Ecto neural progenitor cell (in vitro differentiated cells): ENCODE data around the gene UGDH.
"Not testable (repeated sequence)": the region's sequence is repeated elsewhere in the genome, so short reads cannot be mapped to it uniquely, and the experiment has no call there.

Experiments used
- DNase-seq: peaks from one replicate; pipeline ENCODE4 v3.0.0-alpha.2; 2018; ENCODE audit warnings: low spot score

Gene UGDH

DNA sequence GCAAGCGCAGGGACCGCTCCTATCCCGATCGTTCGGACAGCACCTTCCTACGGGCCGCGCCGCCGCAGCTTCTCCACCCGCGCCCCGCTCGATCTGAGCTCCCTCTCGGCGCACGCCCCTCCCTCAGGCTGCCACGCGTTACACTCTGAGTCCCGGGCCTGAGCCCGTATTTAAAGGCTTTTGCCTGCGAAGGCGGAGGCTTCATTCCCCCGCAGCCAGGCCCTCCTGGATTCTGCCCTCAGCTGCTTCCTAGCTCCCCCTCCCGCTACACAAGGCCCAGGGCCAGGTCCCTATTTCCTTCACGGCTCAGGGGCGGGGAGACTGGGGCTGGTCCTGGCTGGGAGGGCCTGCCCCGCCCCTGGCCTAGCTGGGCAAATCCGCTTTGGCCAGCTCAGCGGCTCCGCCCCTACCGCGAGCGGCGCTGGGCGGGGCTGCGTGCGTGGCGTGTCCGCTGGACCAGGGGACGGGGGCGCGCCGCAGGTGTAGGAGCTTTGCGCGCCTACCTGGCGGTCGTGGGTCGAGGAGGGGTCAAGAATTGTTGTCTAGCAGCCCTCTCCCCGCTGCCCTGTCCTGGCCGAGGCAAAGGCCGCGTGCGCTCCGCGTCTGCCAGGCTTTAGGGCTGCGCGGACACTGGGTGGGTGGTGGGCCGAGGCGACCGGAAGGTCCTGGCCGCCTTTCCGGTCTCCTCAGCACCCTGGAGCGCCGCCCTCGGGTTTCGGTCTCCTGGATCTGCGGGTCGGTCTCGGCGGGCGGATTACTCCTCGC lies at the start of gene UGDH:
TSS of gene UGDH (minus strand) at position 144 of the 765 bp plus-strand sequence. CDS start 5,927 bp downstream, outside the sequence.
- DNase-seq, result peak; percentile 96

GRCh38 chr4:39574946-39575345 lies 47.7 kb upstream of the UGDH start:
- no peak for DNase-seq

- DNase-seq, result no peak
Observed at GRCh38 chr4:39571504-39571903, 44.3 kb upstream of the UGDH start.

DNA sequence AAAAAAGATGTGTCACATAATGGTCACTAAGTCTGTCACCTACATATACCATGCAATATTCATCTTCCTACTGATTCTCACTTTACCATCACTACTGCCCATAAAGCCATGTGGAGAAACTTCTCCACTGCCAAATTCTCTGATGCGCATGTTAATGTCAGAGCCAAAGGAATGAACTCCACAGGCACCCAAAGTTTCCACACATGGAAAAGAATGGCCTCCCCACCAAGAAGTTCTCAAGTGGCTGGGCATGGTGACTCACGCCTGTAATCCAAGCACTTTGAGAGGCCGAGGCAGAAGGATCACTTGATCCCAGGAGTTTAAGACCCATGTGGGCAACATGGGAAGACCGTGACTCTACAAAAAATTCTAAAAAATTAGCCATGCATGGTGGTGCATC lies 43.8 kb upstream of the UGDH start:
- DNase-seq, result no peak

- no peak for DNase-seq
Observed at GRCh38 chr4:39569209-39569608, 42.0 kb upstream of the UGDH start.

- no peak for DNase-seq
Observed at GRCh38 chr4:39568805-39569204, 41.6 kb upstream of the UGDH start.

- DNase-seq, result no peak
Observed at GRCh38 chr4:39565878-39566600, 38.8 kb upstream of the UGDH start.

DNA sequence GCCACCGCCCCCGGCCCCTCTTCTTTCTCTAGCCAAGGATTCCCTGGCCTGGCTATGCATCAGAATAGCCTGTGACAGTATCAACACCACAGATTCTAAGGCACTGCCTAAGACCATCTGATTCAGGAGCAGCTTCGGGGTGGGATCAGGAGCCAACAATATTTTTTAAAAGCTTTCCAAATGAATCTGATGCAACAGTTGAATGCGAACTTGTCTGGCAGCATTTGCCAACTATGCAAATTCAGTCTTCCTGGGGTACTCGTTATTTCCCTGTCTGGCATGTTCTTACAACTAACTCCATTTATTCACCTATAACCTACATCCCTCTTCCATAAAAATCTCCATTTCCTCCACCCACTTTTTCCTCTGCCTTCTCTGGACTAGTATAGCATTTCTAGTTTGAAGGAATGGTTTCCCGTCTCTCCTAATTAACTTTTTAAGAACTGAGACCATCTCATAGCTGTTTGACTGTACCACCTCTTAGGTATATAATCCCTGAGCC lies 36.2 kb upstream of the UGDH start:
- DNase-seq, result no peak

DNA sequence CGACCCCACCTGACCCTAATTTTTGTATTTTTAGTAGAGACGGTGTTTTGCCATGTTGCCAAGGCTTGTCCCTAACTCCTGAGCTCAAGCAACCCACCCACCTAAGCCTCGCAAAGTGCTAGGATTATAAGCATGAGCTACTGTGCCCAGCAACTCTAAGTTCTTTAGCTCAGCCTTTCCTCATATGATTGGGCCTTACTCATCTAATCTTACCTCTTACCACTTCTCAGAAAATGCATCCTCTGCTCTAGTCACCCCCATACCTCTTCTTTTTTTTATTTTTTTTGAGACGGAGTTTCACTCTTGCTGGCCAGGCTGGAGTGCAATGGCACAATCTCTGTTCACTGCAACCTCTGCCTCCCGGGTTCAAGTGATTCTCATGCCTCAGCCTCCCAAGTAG lies 35.6 kb upstream of the UGDH start:
- DNase-seq, result no peak

GRCh38 chr4:39559626-39560025 lies 32.4 kb upstream of the UGDH start:
- DNase-seq, result no peak

DNA sequence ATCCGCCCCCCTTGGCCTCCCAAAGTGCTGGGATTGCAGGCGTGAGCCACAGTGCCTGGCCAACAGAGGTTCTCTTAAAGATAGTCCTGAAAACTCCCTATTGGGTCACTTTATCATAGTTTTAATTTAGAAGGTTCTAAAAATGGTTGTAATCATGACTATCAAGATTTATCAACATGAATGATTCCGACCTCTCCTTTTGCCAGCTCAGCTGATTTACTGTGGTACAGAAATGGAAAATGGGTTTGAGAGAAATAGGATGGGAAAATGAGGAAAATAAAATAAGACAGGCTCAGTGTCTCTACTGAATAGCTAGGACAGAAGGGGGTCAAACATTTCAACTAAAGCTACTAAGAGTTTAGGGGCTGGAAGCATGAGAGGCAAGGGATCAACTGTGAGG lies 28.2 kb upstream of the UGDH start:
- DNase-seq, result no peak

GRCh38 chr4:39548425-39549067 lies 21.3 kb upstream of the UGDH start:
- no peak for DNase-seq

- no peak for DNase-seq
Observed at GRCh38 chr4:39544580-39545315, 17.5 kb upstream of the UGDH start.

DNA sequence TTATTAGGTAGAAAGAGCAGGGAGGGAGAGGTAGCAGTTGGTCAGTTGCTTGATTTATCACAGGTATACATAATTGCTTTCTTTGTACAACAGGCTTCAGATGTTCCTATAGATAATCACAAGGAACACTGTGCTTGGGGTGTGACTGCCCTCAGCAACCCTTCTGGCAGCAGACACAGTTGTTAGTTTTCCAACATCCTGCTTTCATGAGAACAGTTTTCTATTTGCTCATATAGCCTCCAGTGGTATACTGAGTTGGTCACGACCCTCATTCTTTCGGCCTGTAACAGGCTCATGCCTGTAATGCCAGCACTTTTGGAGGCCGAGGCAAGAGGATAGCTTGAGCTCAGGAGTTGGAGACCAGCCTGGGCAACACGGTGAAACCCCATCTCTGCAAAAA lies 16.8 kb upstream of the UGDH start:
- DNase-seq, result not testable (repeated sequence)

DNA sequence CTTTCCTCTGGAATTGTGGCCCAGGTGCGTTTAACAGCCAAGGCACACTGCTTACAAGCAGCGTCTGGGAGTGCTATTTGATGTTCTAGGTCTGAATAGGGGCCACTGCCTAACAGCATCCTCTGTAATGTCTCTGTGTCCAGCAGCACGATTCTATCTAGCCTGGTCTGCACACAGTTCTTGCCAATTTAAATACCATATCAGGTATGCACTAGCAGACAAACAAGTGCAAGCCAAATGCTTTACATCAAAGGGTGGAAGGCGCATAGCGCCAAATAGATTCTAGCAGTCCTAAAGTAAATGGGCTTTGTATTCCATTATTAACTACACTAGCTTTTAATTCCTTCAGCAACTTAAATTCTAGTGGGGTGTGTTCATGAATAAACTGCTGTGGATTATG lies 15.8 kb upstream of the UGDH start:
- DNase-seq, result no peak

- no peak for DNase-seq
Observed at GRCh38 chr4:39542611-39543012, 15.4 kb upstream of the UGDH start.

DNA sequence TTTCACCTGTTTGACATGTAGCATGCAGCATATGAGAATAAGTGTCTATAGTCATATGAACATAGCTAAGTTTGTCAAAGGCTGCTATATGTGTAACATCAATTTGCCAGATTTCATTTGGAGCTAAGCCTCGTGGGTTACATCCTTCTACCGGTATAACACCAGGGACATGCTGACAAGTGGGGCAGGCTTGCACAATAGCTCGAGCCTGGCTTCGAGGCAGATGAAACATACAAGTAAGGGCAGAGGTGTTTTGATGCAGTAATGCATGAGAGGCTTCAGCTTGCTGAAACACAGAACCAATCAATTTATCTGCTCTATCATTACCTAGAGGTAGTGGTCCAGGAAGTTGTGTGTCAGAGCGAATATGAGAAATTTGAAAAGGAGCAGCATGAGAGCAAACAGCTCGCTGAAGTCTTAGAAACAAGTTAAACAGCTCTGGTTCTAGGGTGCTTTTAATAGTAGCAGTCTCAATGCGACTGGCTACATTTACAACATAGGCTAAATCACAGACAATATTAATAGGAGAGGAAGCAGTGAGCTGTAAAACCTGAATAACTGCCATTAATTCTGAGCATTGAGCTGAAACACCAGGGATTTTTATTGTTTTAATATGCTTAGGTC lies 14.9 kb upstream of the UGDH start:
- DNase-seq, result no peak

DNA sequence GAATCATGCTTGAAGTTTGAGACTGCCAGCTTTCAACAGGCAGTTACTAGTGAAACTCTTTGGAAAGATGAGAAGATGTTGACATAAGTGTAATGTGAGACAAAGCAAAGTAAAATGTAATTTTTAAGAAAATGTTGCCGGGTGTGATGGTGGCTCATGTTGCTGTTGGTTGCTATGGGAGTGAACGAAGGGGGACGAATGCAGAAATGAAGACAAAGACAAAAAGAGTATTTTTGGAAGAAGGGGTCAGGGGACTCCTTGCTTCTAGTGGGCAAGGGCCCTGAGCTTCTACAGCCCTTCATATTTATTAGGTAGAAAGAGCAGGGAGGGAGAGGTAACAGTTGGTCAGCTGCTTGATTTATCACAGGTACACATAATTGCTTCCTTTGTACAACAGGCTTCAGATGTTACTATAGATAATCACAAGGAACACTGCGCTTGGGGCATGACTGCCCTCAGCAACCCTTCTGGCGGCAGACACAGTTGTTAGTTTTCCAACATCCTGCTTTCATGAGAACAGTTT lies 11.9 kb upstream of the UGDH start:
- DNase-seq, result no peak

DNA sequence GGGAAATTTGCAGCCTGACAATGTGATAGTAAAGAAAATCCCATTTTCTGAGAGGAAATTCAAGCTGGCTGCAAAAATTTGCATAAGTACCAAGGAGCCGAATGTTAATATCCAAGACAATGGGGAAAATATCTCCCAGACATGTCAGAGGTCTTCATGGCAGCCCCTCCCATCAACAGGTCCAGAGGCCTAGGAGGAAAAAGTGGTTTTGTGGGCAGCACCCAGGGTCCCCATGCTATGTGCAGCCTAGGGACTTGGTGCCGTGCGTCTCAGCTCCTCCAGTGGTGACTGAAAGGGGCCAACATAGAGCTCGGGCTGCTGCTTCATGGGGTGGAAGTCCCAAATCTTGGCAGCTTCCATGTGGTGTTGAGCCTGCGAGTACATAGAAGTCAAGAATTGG lies 6.3 kb upstream of the UGDH start:
- DNase-seq, result no peak

GRCh38 chr4:39532237-39532636 lies 5.0 kb upstream of the UGDH start:
- not testable (repeated sequence) for DNase-seq

- no peak for DNase-seq
Observed at GRCh38 chr4:39530682-39531081, 3.4 kb upstream of the UGDH start.

GRCh38 chr4:39529534-39529933 lies 2.3 kb upstream of the UGDH start:
- DNase-seq, result no peak
